ENCODE measurements around the gene EXO1.

Gene EXO1

GRCh38 chr1:241916196-241916595 is 68.2 kb downstream of the EXO1 start:
- TF ChIP-seq, protein P1, sequence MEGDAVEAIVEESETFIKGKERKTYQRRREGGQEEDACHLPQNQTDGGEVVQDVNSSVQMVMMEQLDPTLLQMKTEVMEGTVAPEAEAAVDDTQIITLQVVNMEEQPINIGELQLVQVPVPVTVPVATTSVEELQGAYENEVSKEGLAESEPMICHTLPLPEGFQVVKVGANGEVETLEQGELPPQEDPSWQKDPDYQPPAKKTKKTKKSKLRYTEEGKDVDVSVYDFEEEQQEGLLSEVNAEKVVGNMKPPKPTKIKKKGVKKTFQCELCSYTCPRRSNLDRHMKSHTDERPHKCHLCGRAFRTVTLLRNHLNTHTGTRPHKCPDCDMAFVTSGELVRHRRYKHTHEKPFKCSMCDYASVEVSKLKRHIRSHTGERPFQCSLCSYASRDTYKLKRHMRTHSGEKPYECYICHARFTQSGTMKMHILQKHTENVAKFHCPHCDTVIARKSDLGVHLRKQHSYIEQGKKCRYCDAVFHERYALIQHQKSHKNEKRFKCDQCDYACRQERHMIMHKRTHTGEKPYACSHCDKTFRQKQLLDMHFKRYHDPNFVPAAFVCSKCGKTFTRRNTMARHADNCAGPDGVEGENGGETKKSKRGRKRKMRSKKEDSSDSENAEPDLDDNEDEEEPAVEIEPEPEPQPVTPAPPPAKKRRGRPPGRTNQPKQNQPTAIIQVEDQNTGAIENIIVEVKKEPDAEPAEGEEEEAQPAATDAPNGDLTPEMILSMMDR (IDR thresholded peaks at IDR 0.05; ENCODE audit: low read depth, low read length) = no peak

DNA sequence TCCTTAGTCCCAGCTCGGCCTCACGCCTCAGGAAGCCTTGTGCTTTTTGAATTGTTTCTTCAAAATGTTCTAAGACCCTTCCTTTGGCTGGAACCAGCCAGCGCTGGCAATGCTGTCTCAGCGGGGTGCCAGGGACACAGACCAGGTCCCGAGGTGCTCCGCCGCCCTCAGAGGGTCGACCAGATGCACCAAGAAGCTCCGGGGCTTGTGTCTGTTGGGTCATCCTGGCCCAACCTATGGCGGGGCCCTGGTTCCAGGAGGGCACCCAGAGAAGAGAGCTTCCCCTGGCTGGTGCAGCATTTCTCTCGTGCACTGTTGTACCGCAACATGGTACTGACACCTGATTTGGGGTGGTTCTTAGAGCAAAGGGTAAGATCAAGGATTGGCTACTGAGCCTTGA is 69.5 kb downstream of the EXO1 start:
- TF ChIP-seq, protein P1 (IDR thresholded peaks at IDR 0.05; ENCODE audit: low read depth, low read length) = no peak
- DNase-seq (ENCODE audit: extremely low read depth, low read depth) = no peak

More at GRCh38 chr1:241916196-241916595, 68.2 kb downstream of the EXO1 start:
- no peak for DNase-seq (ENCODE audit: extremely low read depth, low read depth)

DNA sequence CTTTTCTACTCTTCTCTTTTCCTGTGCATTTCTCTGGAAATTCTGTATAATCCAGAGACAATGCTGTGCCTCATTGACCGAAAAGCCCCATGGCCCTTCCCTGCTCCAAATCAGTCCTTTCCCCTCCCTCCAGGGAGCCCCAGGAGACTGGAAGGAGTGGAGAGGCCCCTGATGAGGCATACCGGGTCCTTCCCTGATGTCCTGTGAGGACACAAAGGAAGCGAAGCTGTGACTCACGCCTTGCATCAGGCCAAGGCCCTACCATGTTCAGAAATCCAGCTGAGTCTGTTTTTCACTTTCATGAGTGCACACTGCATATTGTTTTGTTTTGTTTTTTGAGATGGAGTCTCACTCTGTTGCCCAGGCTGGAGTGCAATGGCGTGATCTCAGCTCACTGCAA is 70.9 kb downstream of the EXO1 start:
- DNase-seq (ENCODE audit: extremely low read depth, low read depth) = peak; percentile 29
- TF ChIP-seq, protein P1 (IDR thresholded peaks at IDR 0.05; ENCODE audit: low read depth, low read length) = no peak

DNA sequence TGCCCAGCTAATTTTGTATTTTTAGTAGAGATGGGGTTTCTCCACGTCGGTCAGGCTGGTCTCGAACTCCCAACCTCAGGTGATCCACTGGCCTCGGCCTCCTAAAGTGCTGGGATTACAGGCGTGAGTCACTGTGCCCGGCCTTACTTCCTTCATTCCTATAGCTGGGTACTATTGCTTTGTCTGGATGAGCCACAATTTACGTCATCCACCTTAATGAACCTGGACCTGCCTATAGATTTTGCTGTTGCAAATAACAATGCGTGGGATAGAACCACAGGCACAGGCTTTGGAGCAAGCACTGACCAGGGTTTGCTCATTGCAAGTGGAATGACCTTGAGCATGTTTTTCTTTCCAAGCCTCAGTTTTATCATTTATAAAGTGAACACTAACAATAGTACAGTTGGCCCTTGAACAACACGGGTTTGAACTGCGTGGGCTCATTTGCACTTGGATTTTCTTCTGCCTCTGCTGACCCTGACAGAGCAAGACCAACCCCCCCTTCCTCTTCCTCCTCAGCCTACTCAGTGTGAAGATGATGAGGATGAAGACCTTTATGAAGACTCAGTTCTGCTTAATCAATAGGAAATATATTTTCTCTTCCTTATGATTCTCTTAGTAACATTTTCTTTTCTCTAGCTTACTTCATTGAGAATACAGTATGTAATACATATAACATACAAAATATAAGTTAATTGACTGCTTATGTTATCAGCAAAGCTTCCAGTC is 76.2 kb downstream of the EXO1 start:
- TF ChIP-seq, protein P1 (IDR thresholded peaks at IDR 0.05; ENCODE audit: low read depth, low read length) = no peak
- no peak for DNase-seq (ENCODE audit: extremely low read depth, low read depth)

DNA sequence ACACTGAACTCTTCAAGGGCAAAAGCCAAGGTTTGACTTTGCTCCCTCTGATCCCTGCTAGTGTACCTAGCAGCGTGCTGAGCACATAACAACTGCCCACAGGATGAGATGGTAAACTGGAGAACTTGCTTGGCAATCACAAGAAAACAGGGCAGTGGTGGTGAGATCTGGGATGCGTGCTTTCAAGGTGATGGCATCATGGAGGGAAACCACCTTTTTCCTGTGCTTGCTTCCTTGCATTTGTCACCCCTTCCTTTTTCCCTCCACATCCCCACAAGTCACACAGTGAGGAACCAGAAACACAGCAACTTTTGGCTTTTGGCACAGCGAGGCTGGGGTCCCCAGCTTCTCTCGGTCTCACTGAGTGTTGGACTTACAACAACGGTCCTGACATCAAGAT is 78.1 kb downstream of the EXO1 start:
- TF ChIP-seq, protein P1 (IDR thresholded peaks at IDR 0.05; ENCODE audit: low read depth, low read length) = no peak
- DNase-seq (ENCODE audit: extremely low read depth, low read depth) = no peak

- no peak for DNase-seq (ENCODE audit: extremely low read depth, low read depth)
- TF ChIP-seq, protein P1 (IDR thresholded peaks at IDR 0.05; ENCODE audit: low read depth, low read length) = no peak
These were observed 79.3 kb downstream of the EXO1 start for GRCh38 chr1:241927321-241927720.

- no peak for DNase-seq (ENCODE audit: extremely low read depth, low read depth)
- TF ChIP-seq, protein P1 (IDR thresholded peaks at IDR 0.05; ENCODE audit: low read depth, low read length) = no peak
These were observed 84.8 kb downstream of the EXO1 start for GRCh38 chr1:241932845-241933244.
